Endodermal cell (in vitro differentiated cells): Measurements from ENCODE around the gene PTX4. TPM values are rescaled to one million over a fixed set of nuclear protein-coding genes. Genes with fewer than 3 reads are reported as not detected.
A peak's percentile ranks its signal among the peaks of the same experiment; 100 is the strongest.

Experiments used
- DNase-seq: peaks from one replicate; pipeline ENCODE4 v3.0.0-alpha.2; 2017
- H3K27ac ChIP-seq: 2 replicates; pipeline ENCODE4 v1.5.1; 2013; ENCODE audit warnings: mild to moderate bottlenecking, low read depth, low read length, moderate library complexity
- H3K27me3 ChIP-seq: 2 replicates; pipeline ENCODE4 v1.6.1; 2013; ENCODE audit warnings: mild to moderate bottlenecking, low read length, moderate library complexity; ENCODE audit not compliant: insufficient read depth, control insufficient read depth, poor library complexity, severe bottlenecking
- H3K36me3 ChIP-seq: 2 replicates; pipeline ENCODE4 v1.7.0; 2013; ENCODE audit warnings: mild to moderate bottlenecking, low read length, moderate library complexity; ENCODE audit not compliant: control insufficient read depth, insufficient read depth
- H3K4me1 ChIP-seq: one replicate; pipeline ENCODE4 v1.7.0; 2013; ENCODE audit warnings: low read length; ENCODE audit not compliant: control insufficient read depth, insufficient read depth
- H3K4me3 ChIP-seq: 2 replicates; pipeline ENCODE4 v1.5.1; 2013; ENCODE audit warnings: mild to moderate bottlenecking, low read length, moderate library complexity
- H3K9ac ChIP-seq: 2 replicates; pipeline ENCODE4 v1.6.1; 2013; ENCODE audit warnings: mild to moderate bottlenecking, low read length, moderate library complexity; ENCODE audit not compliant: poor library complexity, severe bottlenecking; ENCODE audit errors: extremely low read depth
- H3K9me3 ChIP-seq: 2 replicates; pipeline ENCODE4 v1.6.1; 2013; ENCODE audit warnings: mild to moderate bottlenecking, low read length, moderate library complexity; ENCODE audit not compliant: control insufficient read depth
- H3K27ac Mint-ChIP-seq: 2 replicates; pipeline ENCODE4 v1.8.0; 2020; ENCODE audit warnings: mixed read lengths
- H3K27me3 Mint-ChIP-seq: 2 replicates; pipeline ENCODE4 v1.8.0; 2021; ENCODE audit warnings: mild to moderate bottlenecking, mixed read lengths; ENCODE audit not compliant: insufficient read depth
- H3K36me3 Mint-ChIP-seq: 2 replicates; pipeline ENCODE4 v1.8.0; 2020; ENCODE audit warnings: low read depth, mixed read lengths
- H3K4me1 Mint-ChIP-seq: 2 replicates; pipeline ENCODE4 v1.8.0; 2020; ENCODE audit warnings: mixed read lengths
- H3K4me3 Mint-ChIP-seq: 2 replicates; pipeline ENCODE4 v1.8.0; 2020; ENCODE audit warnings: mild to moderate bottlenecking, moderate library complexity, mixed read lengths
- H3K9me3 Mint-ChIP-seq: 2 replicates; pipeline ENCODE4 v1.8.0; 2020; ENCODE audit warnings: mild to moderate bottlenecking, mixed read lengths
- WGBS, 2 experiments: methylation state at CpG; one replicate each; pipeline versions ENCODE4 v1.1.5 to v1.1.7; 2013; ENCODE audit warnings: missing lambda C conversion rate in 2 of 2, mixed read lengths in 1 of 2; ENCODE audit not compliant: insufficient coverage in 1 of 2, insufficient read length in 1 of 2; 5-methylcytosine and 5-hydroxymethylcytosine counted together
- total RNA-seq, 2 donors: library from RNA; stranded (reverse); fragmentation: NEBNext Ultra II Directional in 1 of 2; extraction: Animal tissue kit (Norgen Biotek cat#: 25700) in 1 of 2; gene quantifications; 2 replicates in 1 of 2; 3 replicates in 1 of 2; pipeline ENCODE4 v1.2.1, GENCODE V29; 2021
- TF ChIP-seq, protein P1 (sequence below): fragments of 200-600 bp; sonication (generic); conservative IDR thresholded peaks from 2 replicates; pipeline ENCODE4 v1.5.0; 2021; ENCODE audit warnings: antibody characterized with exemption, mild to moderate bottlenecking

PTX4 gene
- total RNA-seq, 2 donors from 2014 or later, result not detected

DNA sequence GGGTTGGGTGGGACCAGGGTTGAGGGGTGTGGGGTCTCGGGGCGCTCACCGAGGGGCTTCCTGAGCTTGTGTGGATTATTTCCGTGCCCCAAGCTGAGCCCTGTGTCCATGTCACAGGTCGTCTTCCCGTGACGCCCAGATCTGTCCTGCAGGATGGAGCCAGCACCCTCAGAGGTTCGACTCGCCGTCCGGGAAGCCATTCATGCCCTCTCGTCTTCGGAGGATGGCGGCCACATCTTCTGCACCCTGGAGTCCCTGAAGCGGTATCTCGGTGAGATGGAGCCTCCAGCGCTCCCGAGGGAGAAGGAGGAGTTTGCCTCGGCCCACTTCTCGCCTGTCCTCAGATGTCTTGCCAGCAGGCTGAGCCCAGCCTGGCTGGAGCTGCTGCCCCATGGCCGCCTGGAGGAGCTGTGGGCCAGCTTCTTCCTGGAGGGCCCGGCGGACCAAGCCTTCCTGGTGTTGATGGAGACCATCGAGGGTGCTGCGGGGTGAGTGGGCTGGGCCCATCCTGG is 5.4 kb upstream of the PTX4 start:
- Histone ChIP-seq H3K4me3 (peak overlapping the region; percentile 80), H3K9me3 (no peaks in the 10 kb centered on the region), H3K36me3 (peaks cover 28% of the 10 kb centered on the region), H3K27ac (no peak overlapping the region), H3K27me3 (no peaks in the 10 kb centered on the region), H3K9ac (peak overlapping the region; percentile 66), H3K4me1 (peaks cover 9% of the 10 kb centered on the region)
- peaks cover 23% of the 10 kb centered on the region for H3K36me3 Mint-ChIP-seq
- TF ChIP-seq, protein P1, sequence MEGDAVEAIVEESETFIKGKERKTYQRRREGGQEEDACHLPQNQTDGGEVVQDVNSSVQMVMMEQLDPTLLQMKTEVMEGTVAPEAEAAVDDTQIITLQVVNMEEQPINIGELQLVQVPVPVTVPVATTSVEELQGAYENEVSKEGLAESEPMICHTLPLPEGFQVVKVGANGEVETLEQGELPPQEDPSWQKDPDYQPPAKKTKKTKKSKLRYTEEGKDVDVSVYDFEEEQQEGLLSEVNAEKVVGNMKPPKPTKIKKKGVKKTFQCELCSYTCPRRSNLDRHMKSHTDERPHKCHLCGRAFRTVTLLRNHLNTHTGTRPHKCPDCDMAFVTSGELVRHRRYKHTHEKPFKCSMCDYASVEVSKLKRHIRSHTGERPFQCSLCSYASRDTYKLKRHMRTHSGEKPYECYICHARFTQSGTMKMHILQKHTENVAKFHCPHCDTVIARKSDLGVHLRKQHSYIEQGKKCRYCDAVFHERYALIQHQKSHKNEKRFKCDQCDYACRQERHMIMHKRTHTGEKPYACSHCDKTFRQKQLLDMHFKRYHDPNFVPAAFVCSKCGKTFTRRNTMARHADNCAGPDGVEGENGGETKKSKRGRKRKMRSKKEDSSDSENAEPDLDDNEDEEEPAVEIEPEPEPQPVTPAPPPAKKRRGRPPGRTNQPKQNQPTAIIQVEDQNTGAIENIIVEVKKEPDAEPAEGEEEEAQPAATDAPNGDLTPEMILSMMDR, result peak; percentile 63
- peak; percentile 84 for DNase-seq
- peak overlapping the region; percentile 77 for H3K4me3 Mint-ChIP-seq
- H3K9me3 Mint-ChIP-seq, result no peaks in the 10 kb centered on the region
- H3K27ac Mint-ChIP-seq, result peak overlapping the region; percentile 68
- WGBS, 2 experiments, result 57 to 67% methylated on average over 16 to 25 of the region's 25 CpGs
- H3K4me1 Mint-ChIP-seq, result peaks cover 1% of the 10 kb centered on the region
- H3K27me3 Mint-ChIP-seq, result peaks cover 5% of the 10 kb centered on the region

DNA sequence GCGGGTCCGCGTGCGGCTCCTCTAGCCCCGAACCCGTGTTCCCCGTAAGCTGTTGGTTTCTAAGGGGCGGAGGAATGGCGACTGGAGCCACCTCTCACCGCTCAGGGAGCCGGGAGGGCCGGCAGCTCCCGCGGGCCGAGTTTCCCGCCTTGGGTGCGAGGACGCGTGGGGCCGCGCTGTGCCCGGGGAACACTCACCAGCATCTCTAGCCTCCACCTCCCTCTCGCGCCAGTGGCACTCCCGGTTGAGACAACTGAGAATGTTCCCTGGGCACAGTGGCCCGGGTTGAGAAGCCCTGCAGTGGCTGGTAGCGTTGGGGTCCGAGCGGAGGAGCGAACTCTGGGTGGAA is 5.0 kb upstream of the PTX4 start:
- peaks cover 5% of the 10 kb centered on the region for H3K27me3 Mint-ChIP-seq
- no peaks in the 10 kb centered on the region for H3K9me3 Mint-ChIP-seq
- H3K4me3 Mint-ChIP-seq, result peak overlapping the region; percentile 77
- peak overlapping the region; percentile 68 for H3K27ac Mint-ChIP-seq
- Histone ChIP-seq H3K27me3 (no peaks in the 10 kb centered on the region), H3K27ac (no peak overlapping the region), H3K9me3 (no peaks in the 10 kb centered on the region), H3K4me1 (peaks cover 9% of the 10 kb centered on the region), H3K9ac (peak overlapping the region; percentile 66), H3K4me3 (peak overlapping the region; percentile 80), H3K36me3 (peaks cover 28% of the 10 kb centered on the region)
- H3K36me3 Mint-ChIP-seq, result peaks cover 23% of the 10 kb centered on the region
- H3K4me1 Mint-ChIP-seq, result peaks cover 1% of the 10 kb centered on the region
- TF ChIP-seq, protein P1, result no peak
- no peak for DNase-seq
- WGBS, 2 experiments, result 0 to 2% methylated on average over 18 to 30 of the region's 30 CpGs

DNA sequence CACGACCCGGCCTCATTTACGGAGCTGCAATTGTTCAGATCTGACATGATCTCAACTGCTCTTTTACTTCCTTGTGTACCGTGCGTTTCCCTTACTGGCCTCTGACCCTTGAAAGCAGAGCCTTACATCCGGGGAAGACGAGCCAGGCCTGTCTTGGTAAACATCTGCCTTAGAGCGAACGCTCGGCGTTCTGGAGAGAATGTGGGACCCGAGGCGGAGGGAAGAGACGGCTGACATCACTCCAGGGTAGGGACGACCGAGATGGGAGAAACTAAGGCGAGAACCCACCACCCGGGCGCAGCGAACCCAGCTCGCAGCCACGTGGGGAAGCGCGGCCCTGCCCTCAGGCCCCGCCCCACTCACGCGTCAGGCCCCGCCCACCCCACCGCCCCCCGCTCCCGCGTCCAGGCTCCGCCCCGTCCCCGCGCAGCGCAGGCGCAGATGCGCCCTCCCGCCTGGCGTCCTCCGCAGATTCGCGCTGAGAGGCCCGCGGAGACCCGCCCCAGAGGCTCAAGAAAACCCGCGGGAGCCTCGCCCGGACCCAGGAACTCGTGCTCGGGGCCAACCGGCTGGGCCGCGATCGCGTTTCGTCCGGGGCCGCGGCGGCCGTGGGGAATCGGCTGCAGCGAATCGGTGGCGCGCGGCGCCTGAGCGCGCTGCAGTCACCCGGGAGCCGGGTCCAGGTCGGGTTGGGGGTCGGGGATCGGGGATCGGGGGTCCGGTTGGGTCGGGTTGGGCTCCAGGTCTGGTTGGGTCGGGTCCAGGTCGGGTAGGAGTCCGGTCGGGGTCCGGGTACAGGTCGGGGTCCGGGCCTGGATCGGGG is 4.4 kb upstream of the PTX4 start, which contains the start of gene TELO2:
TSS of gene TELO2 (plus strand) at position 438 of the 823 bp plus-strand sequence. CDS start 922 bp downstream, outside the sequence.
- Histone ChIP-seq H3K36me3 (peaks cover 22% of the 10 kb centered on the region), H3K4me1 (peaks cover 9% of the 10 kb centered on the region), H3K27me3 (no peaks in the 10 kb centered on the region), H3K9ac (peak within 1 kb of the TSS; percentile 66), H3K9me3 (no peaks in the 10 kb centered on the region), H3K4me3 (peak within 1 kb of the TSS; percentile 80), H3K27ac (peak within 1 kb of the TSS; percentile 72)
- Mint-ChIP-seq H3K4me3 (peak within 1 kb of the TSS; percentile 77), H3K4me1 (peaks cover 1% of the 10 kb centered on the region), H3K9me3 (no peaks in the 10 kb centered on the region), H3K27ac (peak within 1 kb of the TSS; percentile 98), H3K36me3 (peaks cover 17% of the 10 kb centered on the region), H3K27me3 (peaks cover 5% of the 10 kb centered on the region)
- WGBS, 2 experiments, result 2 to 13% methylated on average over 18 to 89 of the region's 89 CpGs
- TF ChIP-seq, protein P1, result no peak
- peak; percentile 93 for DNase-seq
